ENCODE measurements around the gene UTP25. TPM values are rescaled to one million over a fixed set of nuclear protein-coding genes. Genes with fewer than 3 reads are reported as not detected.

Gene UTP25
- total RNA-seq, 1 donor: 22.1 TPM

DNA sequence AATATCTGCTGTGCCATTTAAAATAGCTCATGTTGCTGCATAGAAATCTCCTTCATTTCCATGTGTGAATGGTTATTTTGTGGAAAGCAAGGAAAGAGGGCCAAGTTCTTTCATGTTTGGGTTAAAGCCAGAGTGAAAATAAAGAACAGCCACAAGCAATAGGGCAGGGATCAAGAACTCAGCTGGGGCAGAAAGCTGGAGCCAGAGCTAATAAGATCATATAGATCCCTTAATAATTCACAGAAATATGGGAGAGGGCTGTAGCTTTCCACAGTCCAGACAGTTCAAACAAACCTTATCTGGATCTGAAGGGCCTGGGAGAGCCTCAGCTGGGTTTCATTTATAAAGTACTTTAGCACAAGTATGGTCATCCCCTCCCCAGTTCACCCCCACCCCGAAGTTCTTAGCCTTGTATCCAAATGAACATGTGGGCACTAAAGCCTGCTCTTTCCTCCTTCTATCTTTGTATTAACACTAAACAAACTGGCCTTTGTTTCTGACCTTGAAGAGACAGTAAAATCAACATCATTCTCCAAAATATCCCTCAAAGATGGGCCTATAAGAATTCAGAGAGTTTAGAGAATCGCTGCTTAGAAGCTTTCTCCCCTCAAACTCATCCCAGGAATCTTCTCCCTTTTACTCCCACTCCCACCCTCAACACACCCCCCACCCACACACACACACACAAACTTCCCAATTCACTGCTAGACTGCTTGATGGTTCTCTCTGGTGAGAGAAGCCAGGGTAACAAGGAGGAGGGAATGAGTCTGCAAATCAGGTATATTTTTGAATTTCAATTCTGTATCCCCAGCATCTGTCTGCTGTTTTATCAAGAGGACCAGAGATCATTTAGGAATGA is 41.7 kb downstream of the UTP25 start:
- no peak overlapping the region for H3K27ac ChIP-seq (ENCODE audit: low read depth, low read length)
- no peak overlapping the region for H3K4me3 ChIP-seq (ENCODE audit: insufficient read depth, low read length)
- no peak overlapping the region for H3K4me2 ChIP-seq (ENCODE audit: insufficient read depth, low read length)
- no peak overlapping the region for H2AFZ ChIP-seq (ENCODE audit: low read length)
- no peaks in the 10 kb centered on the region for H4K20me1 ChIP-seq (ENCODE audit: insufficient read depth, low read length)
- no peaks in the 10 kb centered on the region for H3K79me2 ChIP-seq (ENCODE audit: insufficient read depth, low read length)
- no peak for TF ChIP-seq CTCF (IDR thresholded peaks at IDR 0.05; ENCODE audit: extremely low read depth, low read depth, low read length)
- H3K9me3 ChIP-seq (ENCODE audit: low read depth, low read length): no peaks in the 10 kb centered on the region
- DNase-seq (ENCODE audit: insufficient read length, low spot score, missing footprints): no peak
- H3K27me3 ChIP-seq (ENCODE audit: insufficient read depth, low read length): no peaks in the 10 kb centered on the region
- H3K4me1 ChIP-seq (ENCODE audit: insufficient read depth, low read length): peaks cover 5% of the 10 kb centered on the region
- no peaks in the 10 kb centered on the region for H3K36me3 ChIP-seq (ENCODE audit: insufficient read depth, low read length)

- Histone ChIP-seq H4K20me1 (ENCODE audit: insufficient read depth, low read length) (no peaks in the 10 kb centered on the region), H2AFZ (ENCODE audit: low read length) (no peak overlapping the region), H3K4me2 (ENCODE audit: insufficient read depth, low read length) (no peak overlapping the region), H3K4me1 (ENCODE audit: insufficient read depth, low read length) (peaks cover 5% of the 10 kb centered on the region), H3K27ac (ENCODE audit: low read depth, low read length) (no peak overlapping the region), H3K9me3 (ENCODE audit: low read depth, low read length) (no peaks in the 10 kb centered on the region), H3K27me3 (ENCODE audit: insufficient read depth, low read length) (no peaks in the 10 kb centered on the region), H3K36me3 (ENCODE audit: insufficient read depth, low read length) (no peaks in the 10 kb centered on the region), H3K79me2 (ENCODE audit: insufficient read depth, low read length) (no peaks in the 10 kb centered on the region), H3K4me3 (ENCODE audit: insufficient read depth, low read length) (no peak overlapping the region)
- DNase-seq (ENCODE audit: insufficient read length, low spot score, missing footprints): no peak
- no peak for TF ChIP-seq CTCF (IDR thresholded peaks at IDR 0.05; ENCODE audit: extremely low read depth, low read depth, low read length)
Measured at GRCh38 chr1:209870151-209870831, 42.5 kb downstream of the UTP25 start.

GRCh38 chr1:209871006-209871405 is 43.2 kb downstream of the UTP25 start:
- no peak overlapping the region for H3K4me3 ChIP-seq (ENCODE audit: insufficient read depth, low read length)
- no peak overlapping the region for H2AFZ ChIP-seq (ENCODE audit: low read length)
- TF ChIP-seq CTCF (IDR thresholded peaks at IDR 0.05; ENCODE audit: extremely low read depth, low read depth, low read length): no peak
- no peaks in the 10 kb centered on the region for H3K36me3 ChIP-seq (ENCODE audit: insufficient read depth, low read length)
- no peak for DNase-seq (ENCODE audit: insufficient read length, low spot score, missing footprints)
- H3K4me1 ChIP-seq (ENCODE audit: insufficient read depth, low read length): peaks cover 7% of the 10 kb centered on the region
- no peaks in the 10 kb centered on the region for H4K20me1 ChIP-seq (ENCODE audit: insufficient read depth, low read length)
- H3K9me3 ChIP-seq (ENCODE audit: low read depth, low read length): no peaks in the 10 kb centered on the region
- no peak overlapping the region for H3K27ac ChIP-seq (ENCODE audit: low read depth, low read length)
- H3K79me2 ChIP-seq (ENCODE audit: insufficient read depth, low read length): no peaks in the 10 kb centered on the region
- no peak overlapping the region for H3K4me2 ChIP-seq (ENCODE audit: insufficient read depth, low read length)
- H3K27me3 ChIP-seq (ENCODE audit: insufficient read depth, low read length): no peaks in the 10 kb centered on the region

DNA sequence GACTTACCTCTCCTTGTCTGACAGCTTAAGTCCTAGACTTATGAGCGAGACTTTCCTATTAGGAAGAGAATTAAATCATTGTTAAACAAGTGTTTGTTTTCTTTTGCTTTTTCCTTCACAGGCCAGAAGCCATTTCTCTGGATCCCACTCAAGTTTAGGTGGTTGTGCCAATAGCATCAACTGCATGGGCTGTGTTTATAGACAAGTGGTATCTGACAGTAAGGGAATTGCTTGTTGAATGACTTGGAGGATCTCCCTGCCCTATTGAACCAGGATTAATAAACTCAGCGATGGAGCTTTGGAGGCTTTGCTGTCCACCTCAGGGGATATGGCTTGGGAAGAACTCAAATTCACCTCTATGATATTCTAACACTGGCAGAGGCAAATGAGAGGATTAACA is 43.7 kb downstream of the UTP25 start:
- Histone ChIP-seq H3K4me3 (ENCODE audit: insufficient read depth, low read length) (no peak overlapping the region), H3K27ac (ENCODE audit: low read depth, low read length) (no peak overlapping the region), H3K4me2 (ENCODE audit: insufficient read depth, low read length) (no peak overlapping the region), H3K27me3 (ENCODE audit: insufficient read depth, low read length) (no peaks in the 10 kb centered on the region), H3K4me1 (ENCODE audit: insufficient read depth, low read length) (peaks cover 12% of the 10 kb centered on the region), H2AFZ (ENCODE audit: low read length) (no peak overlapping the region), H3K79me2 (ENCODE audit: insufficient read depth, low read length) (no peaks in the 10 kb centered on the region), H3K36me3 (ENCODE audit: insufficient read depth, low read length) (no peaks in the 10 kb centered on the region), H3K9me3 (ENCODE audit: low read depth, low read length) (no peaks in the 10 kb centered on the region), H4K20me1 (ENCODE audit: insufficient read depth, low read length) (no peaks in the 10 kb centered on the region)
- TF ChIP-seq CTCF (IDR thresholded peaks at IDR 0.05; ENCODE audit: extremely low read depth, low read depth, low read length): no peak
- DNase-seq (ENCODE audit: insufficient read length, low spot score, missing footprints): no peak
